Fibroblast of pulmonary artery (primary cell): ENCODE data around the gene RPL36.
A peak's percentile ranks its signal among the peaks of the same experiment; 100 is the strongest.

Experiments used
- DNase-seq: peaks from one replicate; pipeline ENCODE4 v3.0.0-alpha.2; 2010; ENCODE audit warnings: low read depth
- H3K4me3 ChIP-seq: replicated peaks from 2 replicates; pipeline ENCODE4 v1.5.1; 2011; ENCODE audit warnings: low read depth, mild to moderate bottlenecking, control low read depth, low read length, moderate library complexity
- TF ChIP-seq, protein P1 (sequence below): IDR thresholded peaks from 2 replicates; pipeline ENCODE4 v1.5.1; 2011; ENCODE audit warnings: mild to moderate bottlenecking, control low read depth, low read length, inconsistent platforms; ENCODE audit errors: missing control alignments

Gene RPL36

DNA sequence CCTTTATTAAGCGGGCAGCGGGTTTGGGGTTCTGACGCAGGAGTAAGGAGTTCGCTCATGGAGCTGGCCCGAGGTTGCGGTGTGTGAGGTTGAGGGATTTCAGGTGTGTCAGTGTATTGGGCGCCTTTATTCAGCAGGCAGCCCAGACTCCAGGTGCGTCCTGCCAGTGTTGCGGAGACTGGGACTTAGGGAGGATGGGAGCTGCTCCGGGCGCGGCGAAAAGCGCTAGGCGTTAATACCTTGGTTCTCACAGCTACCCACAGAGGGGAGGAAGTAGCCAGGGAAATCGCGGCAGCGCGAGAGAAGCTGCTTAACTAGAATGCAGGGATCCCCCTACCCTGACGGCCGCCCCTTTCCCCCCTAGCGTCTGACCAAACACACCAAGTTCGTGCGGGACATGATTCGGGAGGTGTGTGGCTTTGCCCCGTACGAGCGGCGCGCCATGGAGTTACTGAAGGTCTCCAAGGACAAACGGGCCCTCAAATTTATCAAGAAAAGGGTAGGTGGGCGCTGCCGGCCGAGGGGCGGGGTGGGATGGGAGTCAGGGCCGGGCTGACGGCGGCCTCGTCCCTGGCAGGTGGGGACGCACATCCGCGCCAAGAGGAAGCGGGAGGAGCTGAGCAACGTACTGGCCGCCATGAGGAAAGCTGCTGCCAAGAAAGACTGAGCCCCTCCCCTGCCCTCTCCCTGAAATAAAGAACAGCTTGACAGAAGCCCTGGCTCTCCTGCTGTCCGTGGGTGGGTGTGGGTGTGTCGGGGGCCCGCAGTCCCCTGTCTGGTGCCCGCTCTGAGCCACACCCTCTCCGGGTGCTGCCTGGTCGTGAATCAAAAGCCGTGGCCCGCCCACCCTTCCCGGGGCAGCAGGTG is 1.1 kb downstream of the RPL36 start:
- DNase-seq = peak; percentile 73
- TF ChIP-seq, protein P1, sequence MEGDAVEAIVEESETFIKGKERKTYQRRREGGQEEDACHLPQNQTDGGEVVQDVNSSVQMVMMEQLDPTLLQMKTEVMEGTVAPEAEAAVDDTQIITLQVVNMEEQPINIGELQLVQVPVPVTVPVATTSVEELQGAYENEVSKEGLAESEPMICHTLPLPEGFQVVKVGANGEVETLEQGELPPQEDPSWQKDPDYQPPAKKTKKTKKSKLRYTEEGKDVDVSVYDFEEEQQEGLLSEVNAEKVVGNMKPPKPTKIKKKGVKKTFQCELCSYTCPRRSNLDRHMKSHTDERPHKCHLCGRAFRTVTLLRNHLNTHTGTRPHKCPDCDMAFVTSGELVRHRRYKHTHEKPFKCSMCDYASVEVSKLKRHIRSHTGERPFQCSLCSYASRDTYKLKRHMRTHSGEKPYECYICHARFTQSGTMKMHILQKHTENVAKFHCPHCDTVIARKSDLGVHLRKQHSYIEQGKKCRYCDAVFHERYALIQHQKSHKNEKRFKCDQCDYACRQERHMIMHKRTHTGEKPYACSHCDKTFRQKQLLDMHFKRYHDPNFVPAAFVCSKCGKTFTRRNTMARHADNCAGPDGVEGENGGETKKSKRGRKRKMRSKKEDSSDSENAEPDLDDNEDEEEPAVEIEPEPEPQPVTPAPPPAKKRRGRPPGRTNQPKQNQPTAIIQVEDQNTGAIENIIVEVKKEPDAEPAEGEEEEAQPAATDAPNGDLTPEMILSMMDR = no peak
- peak overlapping the region; percentile 97 for H3K4me3 ChIP-seq

DNA sequence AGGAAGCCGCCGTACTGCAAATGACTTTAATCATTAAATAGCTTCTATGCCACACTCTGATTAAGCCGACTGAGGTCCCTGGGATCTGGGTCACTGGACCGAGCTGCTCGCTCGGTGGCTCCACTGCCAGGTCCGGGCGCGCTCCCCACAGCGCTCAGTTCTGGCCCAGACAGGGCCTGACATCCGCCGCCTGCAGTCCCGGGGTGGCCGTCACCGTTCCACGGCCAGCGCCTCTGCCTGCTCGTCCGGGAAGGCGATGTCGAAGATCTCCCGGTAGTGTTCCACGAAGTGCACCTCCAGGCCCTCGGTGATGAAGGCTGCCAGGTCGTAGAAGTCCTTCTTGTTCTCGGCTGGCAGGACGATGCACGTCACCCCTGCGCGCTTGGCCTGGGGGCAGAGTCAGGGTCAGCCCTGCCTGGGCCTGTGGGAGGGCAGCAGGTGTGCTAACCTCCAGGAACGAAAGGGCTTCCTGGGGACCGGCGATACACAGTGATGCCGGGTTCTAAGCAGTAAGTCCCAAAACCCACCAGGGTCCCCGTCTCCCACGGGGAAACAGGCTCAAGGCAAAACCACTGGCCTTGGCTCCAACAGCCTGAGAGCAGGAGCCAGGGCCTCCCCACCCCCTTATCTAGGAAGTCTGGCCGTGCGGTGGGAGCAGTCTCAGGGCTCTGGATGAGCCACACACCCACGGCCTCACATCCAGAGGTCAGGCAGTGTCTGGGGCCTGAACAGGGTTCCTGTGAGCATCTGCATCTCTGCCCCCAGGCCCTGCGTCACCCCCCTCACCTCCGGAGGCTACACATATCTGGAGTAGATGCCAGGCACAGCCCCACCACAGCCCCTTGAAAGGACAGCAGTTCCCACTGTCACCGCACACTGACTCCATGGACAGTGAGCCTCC is 2.0 kb downstream of the RPL36 start:
- peak overlapping the region; percentile 97 for H3K4me3 ChIP-seq
- DNase-seq = no peak
- TF ChIP-seq, protein P1 = no peak

DNA sequence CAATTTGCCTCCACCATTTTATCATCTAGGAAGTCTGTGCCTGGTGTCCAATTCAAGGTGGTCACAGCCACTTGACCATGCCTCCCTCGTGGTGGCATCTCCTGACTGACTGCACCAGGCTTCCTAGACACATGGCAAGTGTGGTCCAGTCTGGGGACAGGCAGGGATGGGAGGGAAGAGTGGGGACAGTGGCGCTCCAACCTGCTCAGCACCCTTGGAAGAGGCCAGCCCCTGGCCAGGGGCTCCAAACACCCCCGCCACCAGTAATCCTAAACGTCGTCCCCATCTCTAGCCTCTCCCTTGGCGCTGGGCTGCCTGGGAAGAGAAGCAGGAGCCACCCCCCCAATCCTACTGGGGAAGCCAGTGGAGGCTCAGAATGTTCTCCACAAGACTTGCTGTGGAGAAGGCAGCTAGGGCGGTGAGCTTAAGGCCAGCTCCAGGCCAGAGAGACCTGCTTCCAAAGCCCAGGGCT is 2.7 kb downstream of the RPL36 start:
- no peak overlapping the region for H3K4me3 ChIP-seq
- TF ChIP-seq, protein P1 = no peak
- DNase-seq = no peak

DNA sequence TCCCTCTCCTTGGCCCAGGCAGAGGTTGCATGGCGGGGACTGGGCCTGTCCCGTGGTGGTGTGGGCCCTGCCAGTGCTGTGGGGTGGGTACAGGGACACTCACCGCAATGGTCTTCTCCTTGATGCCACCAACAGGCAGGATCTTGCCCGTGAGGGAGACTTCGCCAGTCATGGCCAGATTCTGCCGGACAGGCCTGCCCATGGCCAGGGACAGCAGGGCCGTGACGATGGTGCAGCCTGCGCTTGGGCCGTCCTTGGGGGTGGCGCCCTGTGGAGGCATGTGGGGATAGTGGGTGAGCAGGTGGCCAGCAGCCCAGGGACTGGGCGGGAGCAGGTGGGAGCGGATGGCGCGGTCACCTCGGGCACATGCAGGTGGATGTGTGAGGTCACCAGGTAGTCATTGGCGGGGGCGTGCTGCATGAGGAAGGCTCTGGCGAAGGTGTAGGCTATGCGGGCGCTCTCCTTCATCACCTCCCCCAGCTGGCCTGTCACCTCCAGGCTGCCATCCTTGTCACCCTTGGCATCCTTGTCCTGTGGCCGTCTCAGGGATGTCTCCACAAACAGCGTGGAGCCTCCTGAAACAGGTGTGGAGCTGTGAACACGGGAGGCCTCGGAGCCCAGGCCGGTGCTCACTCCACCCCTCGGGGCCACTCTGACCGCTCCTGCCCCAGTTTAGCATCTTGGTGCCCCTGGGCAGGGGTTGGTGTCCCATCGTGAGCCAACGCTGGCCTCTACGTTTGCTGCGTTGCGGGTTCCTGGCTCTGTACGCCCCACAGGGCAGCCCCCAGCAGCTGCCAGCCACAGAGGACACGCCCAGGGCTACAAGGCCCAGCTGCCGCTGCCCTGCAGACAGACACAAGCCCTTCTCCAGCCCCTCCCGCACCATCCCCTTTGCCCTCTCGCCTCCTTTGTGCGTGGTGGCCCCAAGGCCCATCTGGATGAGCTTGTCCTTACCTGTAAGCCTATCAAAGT is 3.4 kb downstream of the RPL36 start:
- H3K4me3 ChIP-seq = no peak overlapping the region
- DNase-seq = no peak
- TF ChIP-seq, protein P1 = no peak

GRCh38 chr19:5694167-5694955 is 4.3 kb downstream of the RPL36 start:
- H3K4me3 ChIP-seq = no peak overlapping the region
- TF ChIP-seq, protein P1 = no peak
- DNase-seq = no peak
